Fibroblast of lung (primary cell): ENCODE measurements around the gene FUOM. TPM values are rescaled to one million over a fixed set of nuclear protein-coding genes. Genes with fewer than 3 reads are reported as not detected.

Experiments
- DNase-seq, 2 donors: peaks; one replicate each; pipeline versions ENCODE4 v3.0.0 to v3.0.0-alpha.2; 2010; ENCODE audit warnings: low read depth in 2 of 2
- H2AFZ ChIP-seq: 2 replicates; pipeline ENCODE4 v1.5.1; 2012; ENCODE audit warnings: low read length, control low read depth, inconsistent platforms
- H3K27ac ChIP-seq: 2 replicates; pipeline ENCODE4 v1.5.1; 2011; ENCODE audit warnings: low read length, control low read depth; ENCODE audit not compliant: insufficient read depth
- H3K27me3 ChIP-seq: 2 replicates; pipeline ENCODE4 v1.5.1; 2011; ENCODE audit warnings: mild to moderate bottlenecking, low read length; ENCODE audit not compliant: control insufficient read depth, insufficient read depth
- H3K36me3 ChIP-seq: 2 replicates; pipeline ENCODE4 v1.5.1; 2011; ENCODE audit warnings: low read length; ENCODE audit not compliant: control insufficient read depth, insufficient read depth
- H3K4me1 ChIP-seq: 2 replicates; pipeline ENCODE4 v1.5.1; 2011; ENCODE audit warnings: low read length; ENCODE audit not compliant: control insufficient read depth, insufficient read depth; ENCODE audit errors: extremely low read depth
- H3K4me2 ChIP-seq: 2 replicates; pipeline ENCODE4 v1.5.1; 2011; ENCODE audit warnings: low read length, control low read depth; ENCODE audit not compliant: insufficient read depth; ENCODE audit errors: extremely low read depth
- H3K4me3 ChIP-seq, 4 experiments: fragments of 200-600 bp in 1 of 4; sonication (generic) in 1 of 4; replicated peaks in 1 of 4; 2 replicates each; pipeline ENCODE4 v1.5.1; 2011 to 2016; ENCODE audit warnings: low read length in 4 of 4, low read depth in 3 of 4, mild to moderate bottlenecking in 3 of 4, control low read depth in 2 of 4, inconsistent platforms in 1 of 4, mixed read lengths in 1 of 4; ENCODE audit not compliant: insufficient read depth in 1 of 4; ENCODE audit errors: control extremely low read depth in 1 of 4
- H3K79me2 ChIP-seq: 2 replicates; pipeline ENCODE4 v1.5.1; 2012; ENCODE audit warnings: mild to moderate bottlenecking, low read length, inconsistent platforms; ENCODE audit not compliant: control insufficient read depth, insufficient read depth
- H3K9ac ChIP-seq: 2 replicates; pipeline ENCODE4 v1.5.1; 2011; ENCODE audit warnings: mild to moderate bottlenecking, low read length, control low read depth; ENCODE audit not compliant: insufficient read depth
- H3K9me3 ChIP-seq: 2 replicates; pipeline ENCODE4 v1.5.1; 2012; ENCODE audit warnings: low read depth, low read length; ENCODE audit not compliant: control insufficient read depth, insufficient read depth
- H4K20me1 ChIP-seq: 2 replicates; pipeline ENCODE4 v1.5.1; 2011; ENCODE audit warnings: low read length; ENCODE audit not compliant: control insufficient read depth, insufficient read depth; ENCODE audit errors: extremely low read depth
- CTCF ChIP-seq, 2 donors: IDR thresholded peaks in 1 of 2; conservative IDR thresholded peaks in 1 of 2; 1 replicate in 1 of 2; 2 replicates in 1 of 2; pipeline ENCODE4 v1.5.1; 2011 to 2012; ENCODE audit warnings: low read length in 2 of 2, control low read depth in 1 of 2, inconsistent platforms in 1 of 2, low read depth in 1 of 2, mild to moderate bottlenecking in 1 of 2
- EZH2 ChIP-seq: IDR thresholded peaks from 2 replicates; pipeline ENCODE4 v1.5.1; 2012; ENCODE audit warnings: low read length, control low read depth, mild to moderate bottlenecking; ENCODE audit errors: missing control alignments
- polyA plus RNA-seq, 2 donors: library from polyadenylated mRNA; depleted of rRNA in 1 of 2; stranded (reverse) in 1 of 2; unstranded in 1 of 2; fragments of >200 nt; gene quantifications; 2 replicates each; pipeline ENCODE4 v1.2.1, GENCODE V29; 2011 to 2012; ENCODE audit warnings: missing spikeins in 1 of 2
- total RNA-seq: library from RNA; depleted of rRNA; stranded (reverse); fragments of >200 nt; gene quantifications from 2 replicates; pipeline ENCODE4 v1.2.1, GENCODE V29; 2014

Gene FUOM
- total and polyA plus RNA-seq, 2 donors (not counting 1 experiment from before 2014, with no cell fraction given), result 14.2 to 15.0 TPM

DNA sequence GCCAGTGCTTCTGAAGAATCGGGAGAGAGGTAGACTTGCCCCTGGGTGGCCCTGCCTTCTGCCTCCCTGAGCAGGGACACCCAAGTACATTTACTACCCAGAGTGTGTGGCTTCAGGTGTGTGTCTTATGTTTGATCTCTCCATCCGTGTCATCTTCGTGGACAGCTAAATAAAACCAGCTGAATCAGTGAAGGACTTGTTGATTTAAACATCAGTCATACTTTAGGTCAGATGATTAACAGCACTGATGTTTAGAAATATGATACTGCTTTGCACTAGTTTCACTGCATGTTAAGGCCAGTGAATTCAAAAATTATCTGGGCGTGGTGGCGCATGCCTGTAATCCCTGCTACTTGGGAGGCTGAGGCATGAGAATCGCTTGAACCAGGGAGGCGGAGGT is 40.1 kb upstream of the FUOM start:
- H3K79me2 ChIP-seq, result peaks cover 34% of the 10 kb centered on the region
- TF ChIP-seq CTCF (conservative IDR thresholded peaks at IDR 0.05 in 1 of 2, IDR thresholded peaks at IDR 0.05 in 1 of 2; ENCODE audit: low read depth in 1 of 2, low read length in 2 of 2) (no peak), EZH2 (no peak)

DNA sequence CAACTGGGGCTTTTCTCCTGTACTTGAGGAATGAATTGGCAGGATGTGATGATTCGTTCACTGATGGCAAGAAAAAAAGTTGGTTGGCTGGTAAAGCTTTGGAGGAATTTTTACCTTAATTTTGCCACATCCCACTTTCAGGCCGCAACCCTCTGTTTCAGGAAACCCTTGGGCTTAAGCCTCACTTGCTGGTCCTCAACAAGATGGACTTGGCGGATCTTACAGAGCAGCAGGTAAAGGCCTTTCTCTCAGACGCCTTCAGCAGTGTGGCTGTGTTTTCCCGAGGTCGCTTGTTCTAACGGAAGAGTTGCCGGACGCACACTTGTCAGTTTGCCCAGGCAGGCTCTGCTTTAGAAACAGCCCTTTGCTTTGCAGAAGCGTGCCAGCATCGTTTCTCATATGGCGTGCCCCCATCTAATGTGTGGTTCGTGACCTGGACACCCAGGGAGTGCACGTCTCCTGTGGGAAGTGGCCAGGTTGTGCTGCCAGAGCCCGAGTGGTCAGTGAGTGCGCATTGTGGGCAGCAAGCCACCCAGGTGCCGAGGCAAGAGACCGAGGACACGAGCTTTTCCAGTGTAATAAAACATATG is 38.3 kb upstream of the FUOM start:
- peaks cover 34% of the 10 kb centered on the region for H3K79me2 ChIP-seq
- H3K27ac ChIP-seq, result no peak overlapping the region
- H3K36me3 ChIP-seq, result peaks cover 10% of the 10 kb centered on the region
- H3K4me1 ChIP-seq, result no peaks in the 10 kb centered on the region
- H2AFZ ChIP-seq, result no peak overlapping the region
- no peaks in the 10 kb centered on the region for H3K27me3 ChIP-seq
- no peak overlapping the region for H3K9ac ChIP-seq
- no peaks in the 10 kb centered on the region for H4K20me1 ChIP-seq
- no peak for TF ChIP-seq EZH2
- TF ChIP-seq CTCF (conservative IDR thresholded peaks at IDR 0.05 in 1 of 2, IDR thresholded peaks at IDR 0.05 in 1 of 2; ENCODE audit: low read depth in 1 of 2, low read length in 2 of 2), result no peak
- no peaks in the 10 kb centered on the region for H3K9me3 ChIP-seq
- no peak overlapping the region for H3K4me2 ChIP-seq
- no peak overlapping the region for H3K4me3 ChIP-seq
- no peak for DNase-seq

More for the DNA sequence above, 40.1 kb upstream of the FUOM start:
- H3K9ac ChIP-seq, result no peak overlapping the region
- H4K20me1 ChIP-seq, result no peaks in the 10 kb centered on the region
- no peak for DNase-seq
- no peaks in the 10 kb centered on the region for H3K4me1 ChIP-seq
- H3K9me3 ChIP-seq, result no peaks in the 10 kb centered on the region
- no peak overlapping the region for H2AFZ ChIP-seq
- no peak overlapping the region for H3K4me2 ChIP-seq
- H3K27me3 ChIP-seq, result no peaks in the 10 kb centered on the region
- no peak overlapping the region for H3K4me3 ChIP-seq
- no peak overlapping the region for H3K27ac ChIP-seq
- H3K36me3 ChIP-seq, result peaks cover 20% of the 10 kb centered on the region

DNA sequence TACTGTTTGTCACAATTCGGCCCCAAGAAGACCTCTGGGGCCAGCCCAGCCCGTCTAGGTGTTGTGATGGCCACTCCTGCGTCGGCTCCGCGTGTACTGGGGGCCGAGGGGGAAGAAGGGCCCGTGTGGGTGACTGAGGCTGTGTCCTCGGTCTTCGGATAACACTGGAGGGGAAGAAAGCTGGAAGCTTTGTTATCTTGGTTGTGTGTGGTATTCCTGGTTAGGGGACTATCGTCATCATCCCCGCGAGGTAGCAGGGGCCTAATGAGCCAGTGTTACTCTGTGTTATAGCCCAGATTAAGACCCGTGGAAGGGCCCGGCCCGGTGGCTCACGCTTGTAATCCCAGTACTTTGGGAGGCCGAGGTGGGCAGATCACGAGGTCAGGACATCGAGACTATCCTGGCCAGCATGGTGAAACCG is 37.0 kb upstream of the FUOM start:
- peaks cover 32% of the 10 kb centered on the region for H3K79me2 ChIP-seq
- no peaks in the 10 kb centered on the region for H4K20me1 ChIP-seq
- peak overlapping the region; percentile 71 to 88 (median 82) for H3K4me3 ChIP-seq
- no peaks in the 10 kb centered on the region for H3K27me3 ChIP-seq
- peak overlapping the region; percentile 78 for H3K9ac ChIP-seq
- no peaks in the 10 kb centered on the region for H3K9me3 ChIP-seq
- no peaks in the 10 kb centered on the region for H3K4me1 ChIP-seq
- peaks cover 9% of the 10 kb centered on the region for H3K36me3 ChIP-seq
- peak overlapping the region; percentile 90 for H3K4me2 ChIP-seq
- H2AFZ ChIP-seq, result no peak overlapping the region
- peak in 1 of 2 donors; percentile 26 for DNase-seq
- TF ChIP-seq EZH2, result no peak
- TF ChIP-seq CTCF (conservative IDR thresholded peaks at IDR 0.05 in 1 of 2, IDR thresholded peaks at IDR 0.05 in 1 of 2; ENCODE audit: low read depth in 1 of 2, low read length in 2 of 2), result no peak
- peak overlapping the region; percentile 85 for H3K27ac ChIP-seq
